Heart left ventricle (tissue), 16 donors: ENCODE data around the gene EHBP1L1. TPM values are rescaled to one million over a fixed set of nuclear protein-coding genes. Genes with fewer than 3 reads are reported as not detected.

ENCODE experiments used
- ATAC-seq, 4 donors: fragments of 200-7000 bp; cut with Tn5 transposase; one replicate each; pipeline ENCODE4 v1.9.1; 2020 to 2022; ENCODE audit warnings: moderate library complexity in 4 of 4, mild to moderate bottlenecking in 3 of 4, moderate number of reproducible peaks in 1 of 4
- DNase-seq, 5 donors: peaks; one replicate each; pipeline ENCODE4 v3.0.0-alpha.2; 2020
- H3K27ac ChIP-seq, 12 donors: fragments of 200-600 bp; sonication (generic) in 4 of 12; one replicate each; pipeline versions ENCODE4 v1.5.0 to v1.8.0; 2016 to 2022; ENCODE audit warnings: mild to moderate bottlenecking in 2 of 12
- H3K27me3 ChIP-seq, 9 donors: fragments of 200-600 bp; sonication (generic) in 2 of 9; one replicate each; pipeline versions ENCODE4 v1.5.1 to v1.8.0; 2016 to 2022; ENCODE audit warnings: mild to moderate bottlenecking in 3 of 9
- H3K36me3 ChIP-seq, 9 donors: fragments of 200-600 bp; sonication (generic) in 2 of 9; one replicate each; pipeline versions ENCODE4 v1.5.0 to v1.8.0; 2018 to 2022; ENCODE audit warnings: mild to moderate bottlenecking in 2 of 9
- H3K4me1 ChIP-seq, 12 donors: fragments of 200-600 bp; sonication (generic) in 4 of 12; one replicate each; pipeline versions ENCODE4 v1.5.0 to v1.8.0; 2016 to 2022; ENCODE audit warnings: mild to moderate bottlenecking in 3 of 12
- H3K4me3 ChIP-seq, 12 donors: fragments of 200-600 bp; sonication (generic) in 4 of 12; one replicate each; pipeline versions ENCODE4 v1.5.0 to v1.8.0; 2017 to 2022; ENCODE audit warnings: mild to moderate bottlenecking in 9 of 12, moderate library complexity in 4 of 12
- H3K9me3 ChIP-seq, 12 donors: fragments of 200-600 bp; sonication (generic) in 4 of 12; one replicate each; pipeline versions ENCODE4 v1.5.0 to v1.8.0; 2016 to 2022; ENCODE audit warnings: mild to moderate bottlenecking in 1 of 12
- CTCF ChIP-seq, 12 donors: fragments of 200-600 bp; sonication (generic) in 4 of 12; IDR thresholded peaks; one replicate each; pipeline versions ENCODE4 v1.5.0 to v1.8.0; 2018 to 2022; ENCODE audit warnings: antibody characterized with exemption in 12 of 12, mild to moderate bottlenecking in 5 of 12
- POLR2A ChIP-seq, 2 donors: fragments of 450-650 bp; IDR thresholded peaks; one replicate each; pipeline ENCODE4 v1.6.1; 2017; ENCODE audit warnings: antibody characterized with exemption in 2 of 2, mild to moderate bottlenecking in 2 of 2, moderate library complexity in 2 of 2
- WGBS, 4 donors: extraction: QIAGEN DNeasy Blood & Tissue Kit in 2 of 4; methylation state at CpG; one replicate each; pipeline versions ENCODE4 v1.1.5 to v1.1.7; 2013 to 2018; 5-methylcytosine and 5-hydroxymethylcytosine counted together
- intact Hi-C, 10 donors: fragments of 100-400 bp; cut with DNase I; formaldehyde crosslinking; loops; one replicate each; pipeline versions ENCODE4 v1.11.1 to v1.14.2; 2022
- polyA plus RNA-seq, 2 donors: library from polyadenylated mRNA; stranded (reverse); fragments of 200-250 nt; gene quantifications; one replicate each; pipeline ENCODE4 v1.2.3, GENCODE V29; 2013
- total RNA-seq, 9 donors: library from RNA; depleted of rRNA in 2 of 9; stranded (reverse); fragments of >200 nt in 2 of 9; fragmentation: NEBNext Ultra II Directional in 3 of 9; extraction: Animal tissue kit (Norgen Biotek cat#: 25700) in 3 of 9; gene quantifications; one replicate each; pipeline versions ENCODE4 v1.1.0 to v1.2.4, GENCODE V29; 2016 to 2023
- donor health status: ischemic (EF 13 %, LVEDD 7.1; RV severe dilation, severe dysfunction).
- donor health status: healthy with polysubstance abuse.
- donor health status: DM: no; HTN: yes; CAD: no.
- donor health status: DM: no; HTN: no; CAD: no.
- donor health status: ischemic (EF 25% LVEDD 6.9; RV normal size, moderate dysfunction).
- donor health status: ischemic (EF 25% LVEDD 5.7; RV mildly dilated, moderate dysfunction).
- donor health status: healthy.
- donor health status: DM: yes; HTN: yes; CAD: no.
- donor health status: ischemic (EF 35%, LVEDD 5.7; RV mildly dilated, moderate dysfunction).
- donor health status: nonischemic (EF 11% LVEDD 7.7; RV severe dilation, severe dysfunction).
- donor health status: DM: yes; HTN: yes; CAD: no.
- donor health status: PGD.
- donor health status: ischemic (EF 29% LVEDD 5.4; RV normal size, mild dysfunction).
- donor health status: nonischemic (EF 23%, LVEDD 6.1; RV moderate dilation, normal function).

Gene EHBP1L1
- total and polyA plus RNA-seq, 11 donors: 37.4 to 144 (median 79.0) TPM

DNA sequence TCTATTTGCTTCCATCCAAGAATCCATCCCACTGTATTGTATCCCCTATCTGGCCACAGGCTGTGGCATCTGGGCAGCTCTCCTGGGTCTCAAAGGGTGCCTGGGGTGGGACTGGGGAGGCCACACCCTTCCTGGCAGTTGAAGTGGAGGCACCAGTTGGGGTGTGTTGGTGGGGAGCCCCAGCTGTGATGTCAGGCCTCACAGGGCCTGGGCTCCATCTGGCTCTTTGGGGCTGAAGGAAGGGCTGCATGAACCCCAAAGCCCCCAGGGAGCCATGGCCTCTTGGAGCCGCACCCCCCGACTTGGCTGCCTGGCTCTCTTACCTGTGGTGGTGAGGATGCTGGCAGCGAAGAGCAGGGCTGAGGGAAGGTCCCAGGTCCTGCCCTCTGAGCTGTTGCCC lies 19.3 kb downstream of the EHBP1L1 start:
- 59 to 78% (median 69%) methylated on average over 3 of the region's 3 CpGs for WGBS, 4 donors
- Histone ChIP-seq H3K27me3 (no peaks in the 10 kb centered on the region), H3K27ac (no peak overlapping the region), H3K36me3 (peaks cover 2 to 71% (median 57%) of the 10 kb centered on the region in 9 donors), H3K4me1 (peaks cover 0 to 38% (median 24%) of the 10 kb centered on the region in 12 donors), H3K4me3 (no peak overlapping the region), H3K9me3 (no peaks in the 10 kb centered on the region)
- no peak for ATAC-seq
- TF ChIP-seq CTCF (IDR thresholded peaks at IDR 0.05): no peak
- TF ChIP-seq POLR2A (IDR thresholded peaks at IDR 0.05): no peak
- intact Hi-C loops: loop anchor here in 3 of 10 donors (5.0 to 10.0 kb wide), 3 partner anchors 50 to 220 kb away; no protein-coding TSS in a partner anchor
- DNase-seq: peak in 1 of 5 donors; percentile 24

GRCh38 chr11:65595543-65596281 lies 19.9 kb downstream of the EHBP1L1 start, which contains the start of gene KCNK7:
Gene KCNK7, minus strand, starts transcription at chr11:65595800. Its CDS starts 28 bp downstream, at chr11:65595772.
- Histone ChIP-seq H3K27me3 (no peaks in the 10 kb centered on the region), H3K4me3 (no peak within 1 kb of the TSS), H3K36me3 (peaks cover 2 to 70% (median 55%) of the 10 kb centered on the region in 9 donors), H3K27ac (no peak within 1 kb of the TSS), H3K4me1 (peaks cover 0 to 34% (median 21%) of the 10 kb centered on the region in 12 donors), H3K9me3 (no peaks in the 10 kb centered on the region)
- no peak for TF ChIP-seq POLR2A (IDR thresholded peaks at IDR 0.05)
- TF ChIP-seq CTCF (IDR thresholded peaks at IDR 0.05): no peak
- DNase-seq: peak in 1 of 5 donors; percentile 43
- intact Hi-C loops: loop anchor here in 3 of 10 donors (5.0 to 10.0 kb wide), 3 partner anchors 51 to 221 kb away; no protein-coding TSS in a partner anchor
- peak in 1 of 4 donors; percentile 1 for ATAC-seq
- WGBS, 4 donors: 69 to 75% (median 71%) methylated on average over 9 to 12 of the region's 12 CpGs

GRCh38 chr11:65596520-65596919 lies 20.7 kb downstream of the EHBP1L1 start:
- peaks cover 2 to 69% (median 52%) of the 10 kb centered on the region in 9 donors for H3K36me3 ChIP-seq

More at GRCh38 chr11:65596520-65596919, 20.7 kb downstream of the EHBP1L1 start:
- intact Hi-C loops: loop anchor here in 3 of 10 donors (5.0 to 10.0 kb wide), 3 partner anchors 52 to 222 kb away; no protein-coding TSS in a partner anchor
- Histone ChIP-seq H3K4me3 (no peak overlapping the region), H3K9me3 (no peaks in the 10 kb centered on the region), H3K27me3 (no peaks in the 10 kb centered on the region), H3K4me1 (peaks cover 0 to 34% (median 21%) of the 10 kb centered on the region in 12 donors), H3K27ac (no peak overlapping the region)
- ATAC-seq (no peak), DNase-seq (no peak)
- 70 to 86% (median 79%) methylated on average over 6 of the region's 6 CpGs for WGBS, 4 donors
- no peak for TF ChIP-seq POLR2A (IDR thresholded peaks at IDR 0.05)
- TF ChIP-seq CTCF (IDR thresholded peaks at IDR 0.05): no peak
